SK-N-MC (cell line): ENCODE measurements around the gene ADAMTS18.

Experiments used
- EZH2 ChIP-seq: fragments of 200-600 bp; sonication (generic); IDR thresholded peaks from one replicate; pipeline ENCODE4 v1.6.1; 2017; ENCODE audit warnings: antibody characterized with exemption
- FOXP2 ChIP-seq: optimal IDR thresholded peaks from 2 replicates; pipeline ENCODE3; 2011; ENCODE audit warnings: mild to moderate bottlenecking, moderate library complexity; ENCODE audit not compliant: insufficient read depth; ENCODE audit errors: extremely low read length, control extremely low read depth
- POLR2AphosphoS5 ChIP-seq: IDR thresholded peaks from 2 replicates; pipeline ENCODE4 v1.6.1; 2012; ENCODE audit warnings: mild to moderate bottlenecking, low read depth, low read length, borderline replicate concordance

DNA sequence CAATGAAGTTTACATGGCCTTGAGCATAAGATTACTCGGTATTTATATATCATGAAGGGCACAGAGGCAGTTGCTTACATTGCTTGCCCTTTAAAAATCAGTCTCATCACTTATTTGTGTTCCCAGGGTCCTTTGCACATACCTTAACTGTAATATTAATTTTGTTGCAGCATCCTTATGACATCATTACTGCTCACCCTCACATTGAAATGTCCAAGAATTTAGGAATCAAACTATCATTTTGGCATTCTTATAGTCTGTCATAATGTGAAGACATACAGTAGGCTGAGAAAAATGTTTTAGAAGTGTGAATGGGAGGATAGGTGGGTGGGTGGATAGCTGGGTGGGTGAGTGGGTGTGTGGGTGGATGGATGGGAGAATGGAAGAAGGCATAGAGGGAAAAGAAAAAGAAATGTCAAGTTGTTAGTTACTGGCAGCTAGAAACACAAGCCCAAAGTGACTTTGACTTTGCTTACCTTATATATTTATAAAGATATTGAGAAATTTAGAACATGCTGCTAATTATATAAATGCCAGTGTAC, 17.8 kb downstream of the ADAMTS18 start:
- TF ChIP-seq POLR2AphosphoS5, result no peak
- no peak for TF ChIP-seq EZH2
- no peak for TF ChIP-seq FOXP2
